Rectal smooth muscle tissue (tissue), 1 donor: Measurements from ENCODE around the gene MUC5AC.

Experiments used
- H3K27ac ChIP-seq: one replicate; pipeline ENCODE4 v1.7.0; 2013; ENCODE audit warnings: low read depth, low read length, inconsistent platforms
- H3K27me3 ChIP-seq: one replicate; pipeline ENCODE4 v1.7.0; 2013; ENCODE audit warnings: low read length; ENCODE audit not compliant: control insufficient read depth, insufficient read depth
- H3K36me3 ChIP-seq: one replicate; pipeline ENCODE4 v1.7.0; 2013; ENCODE audit warnings: low read length; ENCODE audit not compliant: control insufficient read depth, insufficient read depth
- H3K4me1 ChIP-seq: one replicate; pipeline ENCODE4 v1.7.0; 2013; ENCODE audit warnings: low read length; ENCODE audit not compliant: control insufficient read depth, insufficient read depth
- H3K4me3 ChIP-seq: one replicate; pipeline ENCODE4 v1.7.0; 2013; ENCODE audit warnings: low read length
- H3K9ac ChIP-seq: one replicate; pipeline ENCODE4 v1.7.0; 2013; ENCODE audit warnings: low read length

MUC5AC gene

GRCh38 chr11:1116666-1117390 is 40.9 kb upstream of the MUC5AC start:
- no peak overlapping the region for H3K9ac ChIP-seq

GRCh38 chr11:1117992-1118391 is 39.8 kb upstream of the MUC5AC start:
- Histone ChIP-seq H3K27me3 (no peaks in the 10 kb centered on the region), H3K4me1 (no peaks in the 10 kb centered on the region), H3K27ac (no peak overlapping the region)

More at GRCh38 chr11:1116666-1117390, 40.9 kb upstream of the MUC5AC start:
- H3K27ac ChIP-seq = no peak overlapping the region
- no peaks in the 10 kb centered on the region for H3K4me1 ChIP-seq
- no peaks in the 10 kb centered on the region for H3K27me3 ChIP-seq
- H3K36me3 ChIP-seq = no peaks in the 10 kb centered on the region
- no peak overlapping the region for H3K4me3 ChIP-seq

GRCh38 chr11:1118755-1119603 is 38.8 kb upstream of the MUC5AC start:
- H3K27ac ChIP-seq = no peak overlapping the region
- H3K27me3 ChIP-seq = no peaks in the 10 kb centered on the region
- H3K4me1 ChIP-seq = no peaks in the 10 kb centered on the region
- no peak overlapping the region for H3K4me3 ChIP-seq
- no peak overlapping the region for H3K9ac ChIP-seq
- no peaks in the 10 kb centered on the region for H3K36me3 ChIP-seq

More at GRCh38 chr11:1117992-1118391, 39.8 kb upstream of the MUC5AC start:
- no peak overlapping the region for H3K9ac ChIP-seq
- no peak overlapping the region for H3K4me3 ChIP-seq
- no peaks in the 10 kb centered on the region for H3K36me3 ChIP-seq

- H3K4me3 ChIP-seq = no peak overlapping the region
- H3K27me3 ChIP-seq = no peaks in the 10 kb centered on the region
- no peaks in the 10 kb centered on the region for H3K36me3 ChIP-seq
- H3K9ac ChIP-seq = no peak overlapping the region
- H3K27ac ChIP-seq = no peak overlapping the region
- H3K4me1 ChIP-seq = no peaks in the 10 kb centered on the region
Measured at GRCh38 chr11:1119604-1120146, 38.1 kb upstream of the MUC5AC start.

- H3K27ac ChIP-seq = no peak overlapping the region
- H3K4me1 ChIP-seq = no peaks in the 10 kb centered on the region
- no peak overlapping the region for H3K4me3 ChIP-seq
- no peaks in the 10 kb centered on the region for H3K36me3 ChIP-seq
- no peaks in the 10 kb centered on the region for H3K27me3 ChIP-seq
- no peak overlapping the region for H3K9ac ChIP-seq
Measured at GRCh38 chr11:1120532-1121330, 37.0 kb upstream of the MUC5AC start.

GRCh38 chr11:1121331-1121812 is 36.4 kb upstream of the MUC5AC start:
- H3K4me1 ChIP-seq = no peaks in the 10 kb centered on the region
- H3K36me3 ChIP-seq = no peaks in the 10 kb centered on the region
- H3K9ac ChIP-seq = no peak overlapping the region
- no peaks in the 10 kb centered on the region for H3K27me3 ChIP-seq
- H3K4me3 ChIP-seq = no peak overlapping the region
- H3K27ac ChIP-seq = no peak overlapping the region

GRCh38 chr11:1121813-1122663 is 35.7 kb upstream of the MUC5AC start:
- Histone ChIP-seq H3K27ac (no peak overlapping the region), H3K36me3 (no peaks in the 10 kb centered on the region), H3K27me3 (peaks cover 3% of the 10 kb centered on the region), H3K9ac (no peak overlapping the region), H3K4me3 (no peak overlapping the region), H3K4me1 (no peaks in the 10 kb centered on the region)

- H3K27ac ChIP-seq = no peak overlapping the region
- no peak overlapping the region for H3K4me3 ChIP-seq
- H3K4me1 ChIP-seq = no peaks in the 10 kb centered on the region
- peaks cover 3% of the 10 kb centered on the region for H3K27me3 ChIP-seq
- no peaks in the 10 kb centered on the region for H3K36me3 ChIP-seq
- H3K9ac ChIP-seq = no peak overlapping the region
Measured at GRCh38 chr11:1122664-1123002, 35.1 kb upstream of the MUC5AC start.

GRCh38 chr11:1123970-1124369 is 33.8 kb upstream of the MUC5AC start:
- H3K27ac ChIP-seq = no peak overlapping the region
- H3K27me3 ChIP-seq = peaks cover 3% of the 10 kb centered on the region
- H3K9ac ChIP-seq = no peak overlapping the region
- H3K36me3 ChIP-seq = no peaks in the 10 kb centered on the region
- no peak overlapping the region for H3K4me3 ChIP-seq
- no peaks in the 10 kb centered on the region for H3K4me1 ChIP-seq

GRCh38 chr11:1125803-1126202 is 31.9 kb upstream of the MUC5AC start:
- H3K4me1 ChIP-seq = no peaks in the 10 kb centered on the region
- H3K27me3 ChIP-seq = peaks cover 3% of the 10 kb centered on the region

GRCh38 chr11:1126491-1126926 is 31.2 kb upstream of the MUC5AC start:
- H3K4me3 ChIP-seq = no peak overlapping the region
- H3K27ac ChIP-seq = no peak overlapping the region
- no peaks in the 10 kb centered on the region for H3K4me1 ChIP-seq
- no peaks in the 10 kb centered on the region for H3K36me3 ChIP-seq
- peaks cover 3% of the 10 kb centered on the region for H3K27me3 ChIP-seq
- H3K9ac ChIP-seq = no peak overlapping the region

More at GRCh38 chr11:1125803-1126202, 31.9 kb upstream of the MUC5AC start:
- H3K9ac ChIP-seq = no peak overlapping the region
- no peak overlapping the region for H3K27ac ChIP-seq
- H3K36me3 ChIP-seq = no peaks in the 10 kb centered on the region
- no peak overlapping the region for H3K4me3 ChIP-seq
